Effector CD4-positive, alpha-beta T cell (primary cell): ENCODE measurements around the gene CNTNAP2.

Experiments
- DNase-seq: peaks from one replicate; pipeline ENCODE4 v3.0.0-alpha.2; 2020

CNTNAP2 gene

GRCh38 chr7:146698995-146699610 is 582.5 kb downstream of the CNTNAP2 start:
- no peak for DNase-seq

GRCh38 chr7:146700015-146700560 is 583.5 kb downstream of the CNTNAP2 start:
- DNase-seq, result no peak

- DNase-seq, result no peak
Observed at GRCh38 chr7:146701166-146701565, 584.6 kb downstream of the CNTNAP2 start.

- no peak for DNase-seq
Observed at GRCh38 chr7:146702898-146703297, 586.3 kb downstream of the CNTNAP2 start.

- DNase-seq, result no peak
Observed at GRCh38 chr7:146709451-146710027, 592.9 kb downstream of the CNTNAP2 start.

DNA sequence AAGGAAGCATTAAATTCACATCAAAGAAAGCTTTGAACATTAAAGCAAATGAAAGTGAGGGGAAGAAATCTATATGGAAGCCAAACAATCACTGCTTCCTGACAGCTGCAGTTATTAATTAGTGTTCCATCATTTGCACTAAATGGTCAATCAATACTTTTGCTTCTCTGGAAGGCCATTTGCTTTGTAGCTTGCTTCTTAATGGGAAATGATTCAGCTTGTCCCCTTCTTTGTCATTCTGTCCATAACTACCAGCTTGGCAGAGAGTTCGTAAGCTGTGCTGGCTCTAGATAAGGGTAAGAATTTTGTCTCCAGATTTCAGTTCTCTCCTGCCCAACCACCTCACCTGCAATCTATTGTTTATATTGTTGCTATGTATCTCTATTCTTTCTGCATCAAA is 596.6 kb downstream of the CNTNAP2 start:
- DNase-seq, result no peak

DNA sequence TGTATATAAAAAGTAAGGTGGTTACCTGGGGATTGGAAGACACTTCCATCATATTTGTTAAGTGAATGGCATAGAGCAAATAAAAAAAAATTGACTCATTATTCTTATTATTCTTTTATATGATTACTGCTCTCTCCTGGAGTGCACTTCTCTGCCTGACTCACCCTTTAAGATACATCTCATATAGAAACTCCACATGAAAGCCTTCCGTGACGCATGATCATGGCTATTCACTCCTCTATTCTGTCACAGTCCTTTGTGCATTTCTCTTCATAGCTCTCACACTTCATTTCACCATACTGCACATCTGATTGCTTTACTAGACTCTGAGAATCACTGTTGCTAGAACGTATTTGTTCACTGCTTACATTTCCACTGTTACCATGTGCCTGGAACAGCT is 597.3 kb downstream of the CNTNAP2 start:
- no peak for DNase-seq

GRCh38 chr7:146720195-146720594 is 603.6 kb downstream of the CNTNAP2 start:
- DNase-seq, result no peak

DNA sequence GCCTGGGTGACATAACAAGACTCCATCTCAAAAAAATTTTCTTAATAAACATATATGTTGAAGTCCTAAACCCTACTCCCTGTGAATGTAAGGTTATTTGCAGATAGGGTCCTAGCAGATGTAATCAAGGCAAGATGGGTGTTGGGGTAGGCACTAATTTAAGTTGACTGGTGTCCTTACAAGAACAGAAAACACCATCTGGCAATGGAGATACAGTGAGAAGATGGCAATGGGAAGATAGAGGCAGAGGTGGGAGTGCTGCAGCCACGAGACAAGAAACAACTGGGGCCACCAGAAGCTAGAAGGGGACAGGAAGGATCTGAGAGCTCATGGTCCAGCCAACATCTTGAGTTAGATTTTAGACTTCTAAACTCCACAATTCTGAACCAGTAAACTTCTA is 606.4 kb downstream of the CNTNAP2 start:
- DNase-seq, result no peak

DNA sequence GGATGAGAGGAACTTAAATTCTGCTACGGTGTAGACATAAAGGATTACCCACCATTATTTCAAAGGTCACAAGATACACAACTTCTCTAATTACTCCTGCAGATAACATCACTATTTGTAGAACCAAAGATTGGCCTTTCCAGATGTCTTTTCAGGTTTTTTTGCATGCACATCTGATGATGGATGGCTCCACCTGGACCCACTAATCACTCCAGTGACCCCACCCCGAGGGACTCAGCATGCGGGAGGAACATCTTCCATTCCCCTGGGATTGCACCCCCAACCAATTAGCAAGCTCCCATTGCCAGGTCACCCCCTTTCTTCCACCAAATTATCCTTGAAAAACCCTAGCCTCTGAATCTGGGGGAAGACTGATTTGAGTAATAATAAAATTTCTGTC is 608.9 kb downstream of the CNTNAP2 start:
- DNase-seq, result no peak

DNA sequence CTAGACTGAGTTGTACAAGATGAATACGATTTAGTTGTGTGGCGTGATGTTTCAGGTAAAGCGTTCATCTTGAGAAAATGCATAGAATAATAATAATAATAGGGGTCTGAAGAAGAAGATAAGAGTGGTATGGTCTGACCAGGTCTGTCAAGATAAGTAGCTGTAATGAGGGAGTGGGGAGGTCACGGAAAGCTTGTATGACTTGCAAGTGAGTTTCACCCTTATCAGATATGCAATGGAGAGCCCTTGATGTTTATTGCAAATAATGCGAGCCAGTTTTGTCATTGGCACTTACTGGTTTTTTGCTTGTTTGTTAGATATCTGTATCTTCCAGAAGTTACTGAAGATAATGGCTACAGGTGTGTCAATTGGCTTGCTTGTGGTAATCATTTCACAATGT is 611.5 kb downstream of the CNTNAP2 start:
- DNase-seq, result no peak

DNA sequence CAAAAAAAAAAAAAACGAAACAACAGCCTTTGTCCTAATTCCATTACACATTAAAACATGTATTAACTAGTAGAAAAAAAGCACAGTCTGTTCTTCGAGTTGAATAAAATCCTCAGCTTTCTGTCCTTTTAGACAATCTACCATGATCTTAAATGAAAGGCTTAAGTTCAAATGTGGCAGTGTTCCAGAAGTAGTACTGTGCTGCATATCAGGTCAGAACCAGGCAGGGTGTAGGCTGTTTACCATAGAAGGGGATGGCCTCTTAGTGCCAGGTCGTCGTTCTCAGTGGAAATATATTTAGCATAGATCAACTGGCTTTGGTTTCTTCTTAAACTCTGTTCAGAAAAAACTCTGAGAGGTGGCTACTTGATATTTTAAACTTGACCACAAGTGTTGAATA is 612.0 kb downstream of the CNTNAP2 start:
- no peak for DNase-seq

GRCh38 chr7:146731185-146731584 is 614.6 kb downstream of the CNTNAP2 start:
- DNase-seq, result no peak

- DNase-seq, result no peak
Observed at GRCh38 chr7:146735992-146736391, 619.4 kb downstream of the CNTNAP2 start.

- no peak for DNase-seq
Observed at GRCh38 chr7:146736446-146737190, 620.0 kb downstream of the CNTNAP2 start.

GRCh38 chr7:146740039-146740438 is 623.4 kb downstream of the CNTNAP2 start:
- no peak for DNase-seq

- DNase-seq, result no peak
Observed at GRCh38 chr7:146741911-146742310, 625.3 kb downstream of the CNTNAP2 start.

GRCh38 chr7:146754385-146754784 is 637.8 kb downstream of the CNTNAP2 start:
- no peak for DNase-seq

DNA sequence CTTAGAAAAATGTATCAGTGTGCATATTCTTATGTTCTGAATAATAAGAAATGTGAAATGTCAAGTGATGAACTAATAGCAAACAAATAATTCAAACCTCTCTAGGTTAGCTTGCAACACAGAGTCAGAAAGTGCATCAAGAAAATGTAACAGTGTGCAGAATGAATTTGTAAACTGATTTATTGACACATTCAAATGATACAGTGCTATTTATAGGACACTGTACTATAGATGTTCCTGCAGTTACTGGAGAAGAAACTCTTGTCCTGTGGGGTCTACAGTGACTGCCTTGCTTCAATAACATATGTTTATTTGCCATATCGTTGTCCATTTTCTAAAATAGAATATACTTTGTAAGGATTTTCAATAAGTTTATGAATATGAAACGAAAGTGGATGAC is 639.0 kb downstream of the CNTNAP2 start:
- DNase-seq, result no peak

DNA sequence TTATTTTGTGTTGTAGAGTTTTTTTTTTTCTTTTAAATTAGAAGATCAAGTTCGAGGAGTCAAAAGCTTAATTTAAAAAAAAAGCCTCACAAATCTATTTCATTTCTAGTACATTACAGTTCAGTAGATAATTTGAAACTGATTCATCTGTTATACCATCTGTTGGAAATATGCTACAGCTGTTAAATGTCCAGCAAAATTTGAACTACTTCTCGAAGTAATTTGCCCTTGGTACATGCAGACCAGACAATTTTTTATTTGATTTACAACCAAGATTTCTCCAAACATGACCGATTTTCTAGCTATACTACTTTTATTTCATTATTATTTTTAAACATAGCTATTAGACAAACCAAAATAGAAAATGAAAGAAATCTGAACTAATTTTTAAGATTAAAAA is 647.9 kb downstream of the CNTNAP2 start:
- no peak for DNase-seq

DNA sequence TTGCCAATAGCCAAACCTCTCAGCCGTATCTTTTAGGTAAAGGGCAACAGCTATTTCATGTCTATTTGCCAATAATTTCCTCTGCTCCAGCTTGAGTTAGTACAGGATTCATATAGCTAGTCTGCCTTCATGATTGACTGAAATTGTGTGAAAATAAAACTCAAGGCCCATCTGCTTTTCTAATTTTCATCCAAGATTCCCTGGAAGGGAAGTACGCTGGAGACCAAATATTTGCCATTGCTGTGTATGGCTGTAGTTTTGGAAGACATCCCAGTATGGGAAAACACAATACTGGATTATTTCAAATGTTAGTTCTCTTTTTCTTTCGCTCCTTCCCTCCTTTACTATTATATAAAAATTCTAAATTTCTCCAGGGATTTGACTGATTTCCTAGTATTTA is 652.4 kb downstream of the CNTNAP2 start:
- DNase-seq, result no peak

GRCh38 chr7:146772601-146773000 is 656.0 kb downstream of the CNTNAP2 start:
- DNase-seq, result no peak

DNA sequence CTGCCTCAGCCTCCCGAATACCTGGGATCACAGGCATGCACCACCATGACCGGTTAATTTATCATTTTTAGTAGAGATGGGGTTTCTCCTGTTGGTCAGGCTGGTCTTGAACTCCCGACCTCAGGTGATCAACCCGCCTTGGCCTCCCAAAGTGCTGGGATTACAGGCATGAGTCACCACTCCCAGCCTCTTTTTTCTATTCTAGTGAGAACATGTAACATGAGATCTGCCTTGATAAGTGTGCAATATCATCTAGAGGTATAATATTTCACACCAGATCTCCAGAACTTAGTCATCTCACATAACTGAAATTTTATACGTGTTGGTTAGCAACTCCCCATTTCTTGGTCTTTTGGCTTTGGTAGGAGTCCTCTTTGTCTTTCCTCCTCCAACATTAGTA is 656.9 kb downstream of the CNTNAP2 start:
- DNase-seq, result no peak
